Hepatocyte (in vitro differentiated cells): Measurements from ENCODE around the gene PHACTR3. TPM values are rescaled to one million over a fixed set of nuclear protein-coding genes. Genes with fewer than 3 reads are reported as not detected.

Source experiments
- DNase-seq: peaks from one replicate; pipeline ENCODE4 v3.0.0-alpha.2; 2016; ENCODE audit warnings: low spot score
- H2AFZ ChIP-seq: fragments of 200-600 bp; sonication (generic); 2 replicates; pipeline ENCODE4 v1.6.0; 2016; ENCODE audit warnings: antibody characterized with exemption, mild to moderate bottlenecking
- H3K27ac ChIP-seq: fragments of 200-600 bp; sonication (generic); 2 replicates; pipeline ENCODE4 v1.5.1; 2016; ENCODE audit warnings: mild to moderate bottlenecking
- H3K27me3 ChIP-seq: fragments of 200-600 bp; sonication (generic); 2 replicates; pipeline ENCODE4 v1.6.1; 2016
- H3K36me3 ChIP-seq: fragments of 200-600 bp; sonication (generic); replicated peaks from 2 replicates; pipeline ENCODE4 v1.5.1; 2016; ENCODE audit warnings: low read depth; ENCODE audit not compliant: insufficient read depth
- H3K4me1 ChIP-seq: fragments of 200-600 bp; sonication (generic); 2 replicates; pipeline ENCODE4 v1.5.1; 2016; ENCODE audit warnings: mild to moderate bottlenecking, moderate library complexity; ENCODE audit not compliant: insufficient read depth
- H3K4me2 ChIP-seq: fragments of 200-600 bp; sonication (generic); 2 replicates; pipeline ENCODE4 v1.6.0; 2016
- H3K4me3 ChIP-seq: fragments of 200-600 bp; sonication (generic); 2 replicates; pipeline ENCODE4 v1.5.1; 2016; ENCODE audit warnings: mild to moderate bottlenecking
- H3K79me2 ChIP-seq: fragments of 200-600 bp; sonication (generic); 2 replicates; pipeline ENCODE4 v1.6.0; 2017; ENCODE audit warnings: mild to moderate bottlenecking
- H3K9me2 ChIP-seq: fragments of 200-600 bp; sonication (generic); replicated peaks from 2 replicates; pipeline ENCODE4 v1.6.0; 2017; ENCODE audit warnings: mild to moderate bottlenecking; ENCODE audit not compliant: insufficient read depth
- H3K9me3 ChIP-seq: fragments of 200-600 bp; sonication (generic); 2 replicates; pipeline ENCODE4 v1.5.1; 2016; ENCODE audit warnings: low read depth, mild to moderate bottlenecking
- H4K20me1 ChIP-seq: fragments of 200-600 bp; sonication (generic); 2 replicates; pipeline ENCODE4 v1.6.0; 2016; ENCODE audit warnings: mild to moderate bottlenecking; ENCODE audit not compliant: insufficient read depth, poor library complexity, severe bottlenecking
- CTCF ChIP-seq: fragments of 200-600 bp; sonication (generic); IDR thresholded peaks from 2 replicates; pipeline ENCODE4 v1.5.1; 2016; ENCODE audit warnings: antibody characterized with exemption, mild to moderate bottlenecking; ENCODE audit not compliant: poor library complexity
- EZH2 ChIP-seq: fragments of 200-600 bp; sonication (generic); IDR thresholded peaks from 2 replicates; pipeline ENCODE4 v1.6.1; 2016; ENCODE audit warnings: antibody characterized with exemption, mild to moderate bottlenecking, borderline replicate concordance
- EZH2phosphoT487 ChIP-seq: fragments of 200-600 bp; sonication (generic); IDR thresholded peaks from one replicate; pipeline ENCODE4 v1.6.1; 2018; ENCODE audit warnings: antibody characterized with exemption, mild to moderate bottlenecking, low read depth, moderate library complexity; ENCODE audit not compliant: unreplicated experiment, severe bottlenecking
- WGBS: methylation state at CpG from one replicate; pipeline ENCODE4 v1.1.6; 2016; ENCODE audit warnings: low lambda C conversion rate; ENCODE audit errors: missing lambda C conversion rate; 5-methylcytosine and 5-hydroxymethylcytosine counted together
- polyA plus RNA-seq: library from polyadenylated mRNA; unstranded; fragments of >200 nt; fragmentation: Nextera tagmentation; extraction: Ambion mirVana; gene quantifications from 2 replicates; pipeline ENCODE4 v1.2.1, GENCODE V29; 2016
- total RNA-seq: library from RNA; depleted of rRNA; stranded (reverse); fragments of >200 nt; gene quantifications from 2 replicates; pipeline ENCODE4 v1.2.3, GENCODE V29; 2014

The PHACTR3 gene
- total and polyA plus RNA-seq, 2 experiments from 2014 or later: 5.2 to 7.5 TPM

GRCh38 chr20:59772373-59772705 is 168.0 kb downstream of the PHACTR3 start:
- Histone ChIP-seq H3K9me3 (no peaks in the 10 kb centered on the region), H3K27me3 (peaks cover 6% of the 10 kb centered on the region), H3K27ac (no peak overlapping the region), H2AFZ (no peak overlapping the region), H3K36me3 (no peaks in the 10 kb centered on the region), H3K4me1 (no peaks in the 10 kb centered on the region), H4K20me1 (no peaks in the 10 kb centered on the region), H3K79me2 (no peaks in the 10 kb centered on the region), H3K4me3 (no peak overlapping the region), H3K9me2 (no peaks in the 10 kb centered on the region), H3K4me2 (no peak overlapping the region)
- TF ChIP-seq CTCF: no peak
- TF ChIP-seq EZH2phosphoT487: no peak
- no peak for TF ChIP-seq EZH2
- no peak for DNase-seq
- 76% methylated on average over 5 of the region's 6 CpGs for WGBS

DNA sequence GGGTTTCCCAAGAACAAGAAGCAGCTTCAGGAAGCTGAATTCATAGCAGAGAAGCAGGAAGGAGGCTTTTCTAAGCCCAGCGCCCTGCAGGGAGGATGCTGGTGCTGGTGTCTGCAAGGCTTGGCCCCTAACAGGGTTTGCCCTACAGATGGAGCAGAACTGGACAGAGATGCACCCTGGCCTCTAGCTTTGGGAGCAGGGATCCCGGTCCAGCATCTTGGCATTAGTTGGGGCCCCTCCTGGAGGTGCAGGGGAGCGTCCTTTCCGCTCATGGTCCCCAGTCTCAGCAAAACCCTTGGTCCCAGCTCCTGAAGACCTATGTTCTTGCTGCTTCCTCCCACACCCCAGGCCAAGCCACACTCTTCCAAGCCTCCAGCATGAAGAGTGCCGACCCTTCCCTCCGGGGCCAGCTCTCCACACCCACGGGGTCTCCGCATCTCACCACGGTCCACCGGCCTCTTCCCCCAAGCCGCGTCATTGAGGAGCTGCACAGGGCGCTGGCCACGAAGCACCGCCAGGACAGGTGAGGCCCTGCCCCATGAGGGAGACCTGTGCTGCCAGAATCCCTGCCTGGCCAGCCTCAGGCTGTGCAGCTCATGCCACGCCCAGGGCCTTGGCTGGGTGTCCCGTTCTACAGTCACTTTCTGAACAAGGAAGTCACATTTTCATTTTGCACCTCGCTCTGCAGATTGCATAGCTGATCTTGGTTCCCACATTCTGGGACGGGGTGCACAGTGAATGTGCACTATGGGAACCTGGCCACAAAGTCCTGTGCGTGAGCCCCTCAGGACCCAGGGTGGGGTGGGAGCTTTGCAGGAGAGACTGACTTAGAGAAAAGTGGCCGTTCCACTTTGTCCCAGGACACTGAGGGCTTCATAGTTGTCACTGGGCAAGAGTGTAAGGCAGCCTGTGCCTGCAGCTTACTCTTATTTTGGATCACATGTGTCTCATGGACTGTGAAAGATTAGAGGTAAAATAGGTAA is 168.9 kb downstream of the PHACTR3 start:
- no peaks in the 10 kb centered on the region for H3K9me3 ChIP-seq
- no peaks in the 10 kb centered on the region for H3K36me3 ChIP-seq
- H3K4me3 ChIP-seq: no peak overlapping the region
- no peaks in the 10 kb centered on the region for H3K4me1 ChIP-seq
- no peak overlapping the region for H3K4me2 ChIP-seq
- H3K27ac ChIP-seq: no peak overlapping the region
- TF ChIP-seq CTCF (no peak), EZH2phosphoT487 (no peak), EZH2 (no peak)
- 86% methylated on average over 20 of the region's 21 CpGs for WGBS
- DNase-seq: no peak
- no peaks in the 10 kb centered on the region for H4K20me1 ChIP-seq
- H3K27me3 ChIP-seq: peaks cover 4% of the 10 kb centered on the region
- H3K79me2 ChIP-seq: no peaks in the 10 kb centered on the region
- H3K9me2 ChIP-seq: no peaks in the 10 kb centered on the region
- H2AFZ ChIP-seq: no peak overlapping the region

DNA sequence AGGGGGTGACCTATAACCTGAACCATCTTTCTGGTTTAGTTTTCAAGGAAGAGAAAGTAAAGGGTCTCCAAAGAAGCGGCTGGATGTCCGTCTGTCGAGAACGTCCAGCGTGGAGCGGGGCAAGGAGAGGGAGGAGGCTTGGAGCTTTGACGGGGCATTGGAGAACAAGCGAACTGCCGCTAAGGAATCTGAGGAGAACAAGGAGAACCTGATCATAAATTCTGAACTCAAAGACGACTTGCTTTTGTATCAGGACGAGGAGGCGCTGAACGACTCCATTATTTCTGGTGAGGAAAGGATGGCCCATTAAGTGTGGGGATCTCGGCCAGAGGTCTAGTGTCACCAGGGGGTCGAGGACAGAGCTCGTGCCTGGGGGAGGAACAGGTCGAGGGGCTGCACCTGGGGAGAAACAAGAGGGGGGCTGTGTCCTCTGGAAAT is 169.9 kb downstream of the PHACTR3 start:
- no peak for DNase-seq
- H3K27me3 ChIP-seq: no peaks in the 10 kb centered on the region

More for the DNA sequence above, 169.9 kb downstream of the PHACTR3 start:
- Histone ChIP-seq H2AFZ (no peak overlapping the region), H3K9me2 (no peaks in the 10 kb centered on the region), H3K79me2 (no peaks in the 10 kb centered on the region), H3K4me2 (no peak overlapping the region), H3K27ac (no peak overlapping the region), H3K4me3 (no peak overlapping the region), H3K36me3 (no peaks in the 10 kb centered on the region), H3K4me1 (no peaks in the 10 kb centered on the region), H4K20me1 (no peaks in the 10 kb centered on the region), H3K9me3 (no peaks in the 10 kb centered on the region)
- 83% methylated on average over 17 of the region's 17 CpGs for WGBS
- TF ChIP-seq EZH2 (no peak), CTCF (no peak), EZH2phosphoT487 (no peak)
